ENCODE results near the gene GPC6. TPM values are rescaled to one million over a fixed set of nuclear protein-coding genes. Genes with fewer than 3 reads are reported as not detected.

The GPC6 gene
- total RNA-seq, 2 experiments from 2014 or later: not detected

DNA sequence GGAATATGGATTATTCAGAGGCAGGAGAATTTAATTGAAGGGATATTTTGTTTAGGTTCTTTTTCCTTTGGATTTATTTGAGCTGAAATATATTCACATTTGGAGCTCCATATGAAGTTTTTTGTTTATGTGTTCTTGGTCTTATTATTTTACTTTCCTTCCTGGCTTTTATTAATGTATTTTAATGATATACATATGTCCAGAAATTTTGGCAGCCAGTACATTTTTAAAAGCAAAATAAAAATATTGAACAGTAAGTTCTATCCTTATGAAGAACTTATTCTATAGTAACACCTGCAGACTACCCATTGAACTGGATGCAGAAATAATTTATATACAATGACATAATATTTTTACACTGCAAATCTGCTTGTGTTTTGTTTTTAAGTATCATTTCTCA lies 323.6 kb downstream of the GPC6 start:
- H3K4me2 ChIP-seq (ENCODE audit: low read length): no peak overlapping the region
- TF ChIP-seq, protein P1, sequence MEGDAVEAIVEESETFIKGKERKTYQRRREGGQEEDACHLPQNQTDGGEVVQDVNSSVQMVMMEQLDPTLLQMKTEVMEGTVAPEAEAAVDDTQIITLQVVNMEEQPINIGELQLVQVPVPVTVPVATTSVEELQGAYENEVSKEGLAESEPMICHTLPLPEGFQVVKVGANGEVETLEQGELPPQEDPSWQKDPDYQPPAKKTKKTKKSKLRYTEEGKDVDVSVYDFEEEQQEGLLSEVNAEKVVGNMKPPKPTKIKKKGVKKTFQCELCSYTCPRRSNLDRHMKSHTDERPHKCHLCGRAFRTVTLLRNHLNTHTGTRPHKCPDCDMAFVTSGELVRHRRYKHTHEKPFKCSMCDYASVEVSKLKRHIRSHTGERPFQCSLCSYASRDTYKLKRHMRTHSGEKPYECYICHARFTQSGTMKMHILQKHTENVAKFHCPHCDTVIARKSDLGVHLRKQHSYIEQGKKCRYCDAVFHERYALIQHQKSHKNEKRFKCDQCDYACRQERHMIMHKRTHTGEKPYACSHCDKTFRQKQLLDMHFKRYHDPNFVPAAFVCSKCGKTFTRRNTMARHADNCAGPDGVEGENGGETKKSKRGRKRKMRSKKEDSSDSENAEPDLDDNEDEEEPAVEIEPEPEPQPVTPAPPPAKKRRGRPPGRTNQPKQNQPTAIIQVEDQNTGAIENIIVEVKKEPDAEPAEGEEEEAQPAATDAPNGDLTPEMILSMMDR (conservative IDR thresholded peaks at IDR 0.05; ENCODE audit: low read length): no peak
- no peak for TF ChIP-seq EZH2phosphoT487 (IDR thresholded peaks at IDR 0.05; ENCODE audit: borderline replicate concordance, low read depth, low read length)
- no peak overlapping the region for H3K4me3 ChIP-seq (ENCODE audit: low read depth, low read length, poor library complexity, severe bottlenecking)
- intact Hi-C loops (cut with micrococcal nuclease; ENCODE audit: unreplicated experiment): no loop called here
- no peak for DNase-seq (ENCODE audit: low spot score)
- no peaks in the 10 kb centered on the region for H3K36me3 ChIP-seq (ENCODE audit: insufficient read depth, low read length)
- CTCF ChIA-PET (ENCODE audit: unreplicated experiment): no interaction called here
- BruUV-seq (replicated peaks): no TSS peak
- POLR2A ChIA-PET: interaction anchor here (1.2 kb wide), 1 partner anchor 16 kb away, joined by 3 read pairs; no protein-coding TSS in a partner anchor
- H3K27ac ChIP-seq (ENCODE audit: low read depth, low read length, poor library complexity, severe bottlenecking): no peak overlapping the region
- no peaks in the 10 kb centered on the region for H3K4me1 ChIP-seq (ENCODE audit: insufficient read depth, low read length, poor library complexity, severe bottlenecking)
- no peaks in the 10 kb centered on the region for H4K20me1 ChIP-seq (ENCODE audit: insufficient read depth, low read length)
- no peaks in the 10 kb centered on the region for H3K9me3 ChIP-seq (ENCODE audit: low read length)
- H3K9me2 ChIP-seq (ENCODE audit: insufficient read depth, low read length): no peaks in the 10 kb centered on the region
- H2AFZ ChIP-seq (ENCODE audit: low read length): no peak overlapping the region
- no peaks in the 10 kb centered on the region for H3K79me2 ChIP-seq (ENCODE audit: insufficient read depth, low read depth, low read length)

DNA sequence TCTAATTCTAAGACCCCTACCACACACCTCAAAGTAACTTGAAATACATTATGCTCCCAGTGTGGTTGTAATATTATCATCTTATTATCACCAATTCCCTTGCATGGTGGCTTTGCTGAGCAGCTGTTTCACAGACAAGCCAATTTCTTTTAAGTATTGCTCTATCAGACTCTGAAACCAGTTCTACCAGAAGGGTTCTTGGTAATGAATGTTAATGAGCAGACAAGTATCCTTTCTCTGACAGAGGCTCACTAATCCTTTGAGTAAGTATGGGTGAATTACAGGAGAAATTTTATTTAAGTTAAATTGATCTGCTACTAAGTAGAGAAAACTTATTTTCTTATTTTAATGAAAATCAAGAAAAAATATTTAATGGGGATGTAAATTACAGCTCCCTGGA lies 326.0 kb downstream of the GPC6 start:
- Histone ChIP-seq H2AFZ (ENCODE audit: low read length) (no peak overlapping the region), H3K79me2 (ENCODE audit: insufficient read depth, low read depth, low read length) (no peaks in the 10 kb centered on the region), H3K27ac (ENCODE audit: low read depth, low read length, poor library complexity, severe bottlenecking) (no peak overlapping the region), H3K9me3 (ENCODE audit: low read length) (no peaks in the 10 kb centered on the region), H3K36me3 (ENCODE audit: insufficient read depth, low read length) (no peaks in the 10 kb centered on the region), H3K4me2 (ENCODE audit: low read length) (no peak overlapping the region), H3K4me1 (ENCODE audit: insufficient read depth, low read length, poor library complexity, severe bottlenecking) (no peaks in the 10 kb centered on the region), H3K9me2 (ENCODE audit: insufficient read depth, low read length) (no peaks in the 10 kb centered on the region), H3K4me3 (ENCODE audit: low read depth, low read length, poor library complexity, severe bottlenecking) (no peak overlapping the region), H4K20me1 (ENCODE audit: insufficient read depth, low read length) (no peaks in the 10 kb centered on the region)
- intact Hi-C loops (cut with micrococcal nuclease; ENCODE audit: unreplicated experiment): no loop called here
- CTCF ChIA-PET (ENCODE audit: unreplicated experiment): no interaction called here
- no TSS peak for BruUV-seq (replicated peaks)
- POLR2A ChIA-PET: no interaction called here
- TF ChIP-seq, protein P1 (conservative IDR thresholded peaks at IDR 0.05; ENCODE audit: low read length): no peak
- no peak for TF ChIP-seq EZH2phosphoT487 (IDR thresholded peaks at IDR 0.05; ENCODE audit: borderline replicate concordance, low read depth, low read length)
- DNase-seq (ENCODE audit: low spot score): no peak

DNA sequence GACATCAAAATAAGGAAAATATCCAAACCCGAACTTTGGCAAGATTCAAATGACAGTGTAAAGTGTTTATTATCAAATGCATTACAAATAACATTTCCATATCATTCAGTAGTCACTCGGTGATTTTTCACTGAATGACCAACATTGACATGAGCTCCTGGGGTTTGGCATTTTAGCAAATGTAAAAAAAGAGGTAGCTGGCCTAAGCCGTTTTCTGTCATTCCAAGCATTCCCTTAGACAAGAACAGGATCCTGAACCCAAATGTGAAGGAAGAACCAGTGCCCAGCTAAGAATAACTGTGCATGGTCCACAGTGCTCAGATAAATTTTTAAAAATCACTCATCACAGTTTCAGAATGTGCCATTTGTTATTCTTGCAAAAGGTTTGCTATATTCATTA lies 327.9 kb downstream of the GPC6 start:
- no peaks in the 10 kb centered on the region for H3K9me3 ChIP-seq (ENCODE audit: low read length)

More for the DNA sequence above, 327.9 kb downstream of the GPC6 start:
- Histone ChIP-seq H3K36me3 (ENCODE audit: insufficient read depth, low read length) (no peaks in the 10 kb centered on the region), H3K27ac (ENCODE audit: low read depth, low read length, poor library complexity, severe bottlenecking) (no peak overlapping the region), H4K20me1 (ENCODE audit: insufficient read depth, low read length) (no peaks in the 10 kb centered on the region), H3K79me2 (ENCODE audit: insufficient read depth, low read depth, low read length) (no peaks in the 10 kb centered on the region), H3K4me3 (ENCODE audit: low read depth, low read length, poor library complexity, severe bottlenecking) (no peak overlapping the region), H3K4me2 (ENCODE audit: low read length) (no peak overlapping the region), H3K9me2 (ENCODE audit: insufficient read depth, low read length) (no peaks in the 10 kb centered on the region), H3K4me1 (ENCODE audit: insufficient read depth, low read length, poor library complexity, severe bottlenecking) (no peaks in the 10 kb centered on the region), H2AFZ (ENCODE audit: low read length) (no peak overlapping the region)
- CTCF ChIA-PET (ENCODE audit: unreplicated experiment): no interaction called here
- no TSS peak for BruUV-seq (replicated peaks)
- intact Hi-C loops (cut with micrococcal nuclease; ENCODE audit: unreplicated experiment): no loop called here
- POLR2A ChIA-PET: interaction anchor here (0.5 to 0.6 kb wide), 2 partner anchors 109 to 487 kb away, joined by 3 to 4 read pairs; no protein-coding TSS in a partner anchor
- no peak for DNase-seq (ENCODE audit: low spot score)
- no peak for TF ChIP-seq EZH2phosphoT487 (IDR thresholded peaks at IDR 0.05; ENCODE audit: borderline replicate concordance, low read depth, low read length)
- TF ChIP-seq, protein P1 (conservative IDR thresholded peaks at IDR 0.05; ENCODE audit: low read length): no peak

Measured in OCI-LY7 (cell line).